GM11168 (cell line): Measurements from ENCODE around the gene IDI1.
"Not testable (repeated sequence)": the region's sequence is repeated elsewhere in the genome, so short reads cannot be mapped to it uniquely, and the experiment has no call there.

Experiments used
- in situ Hi-C: fragments of 300-500 bp; cut with MboI; formaldehyde crosslinking; loops from one replicate; pipeline ENCODE4 v1.12.0; 2022; ENCODE audit warnings: low sequenced_read_pairs; ENCODE audit not compliant: unreplicated experiment

IDI1 gene

DNA sequence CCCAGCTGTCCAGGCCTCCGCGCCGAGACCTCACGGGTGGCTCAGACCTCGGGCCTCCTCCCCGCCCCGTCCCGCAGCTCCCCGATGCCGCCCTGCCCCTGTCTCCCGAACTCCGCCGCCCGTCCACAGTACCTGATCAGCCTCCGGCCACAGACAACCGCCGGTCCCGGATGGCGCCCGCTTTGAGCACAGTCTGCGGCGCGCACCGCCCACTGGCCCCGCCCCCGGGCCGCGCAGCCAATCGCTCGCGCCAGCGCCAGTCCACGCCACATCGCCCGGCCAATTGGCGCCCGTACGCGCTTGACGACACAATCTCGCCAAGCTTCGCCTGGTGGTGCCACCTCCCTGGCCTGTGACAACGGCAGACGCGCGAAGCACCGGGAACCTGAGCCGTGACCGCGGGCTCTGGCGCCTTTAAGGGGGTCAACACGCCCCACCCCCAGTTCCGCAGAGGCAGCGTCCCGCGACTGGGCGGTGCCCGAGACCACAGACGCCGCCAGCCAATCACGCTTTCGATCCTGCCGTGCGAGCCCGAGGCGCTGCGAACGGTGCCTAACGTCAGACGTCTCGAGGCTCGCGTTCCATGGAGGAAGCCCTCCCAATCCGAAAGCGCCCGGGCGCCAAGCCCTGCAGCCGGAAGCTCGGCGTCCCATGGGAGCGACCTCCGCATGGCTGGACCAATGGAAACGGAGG, at the start of gene IDI1:
Gene IDI1 (minus strand): TSS at position 388 of the 693 bp plus-strand sequence. CDS start 116 bp downstream, at position 272.
- in situ Hi-C loops, result no loop called here

DNA sequence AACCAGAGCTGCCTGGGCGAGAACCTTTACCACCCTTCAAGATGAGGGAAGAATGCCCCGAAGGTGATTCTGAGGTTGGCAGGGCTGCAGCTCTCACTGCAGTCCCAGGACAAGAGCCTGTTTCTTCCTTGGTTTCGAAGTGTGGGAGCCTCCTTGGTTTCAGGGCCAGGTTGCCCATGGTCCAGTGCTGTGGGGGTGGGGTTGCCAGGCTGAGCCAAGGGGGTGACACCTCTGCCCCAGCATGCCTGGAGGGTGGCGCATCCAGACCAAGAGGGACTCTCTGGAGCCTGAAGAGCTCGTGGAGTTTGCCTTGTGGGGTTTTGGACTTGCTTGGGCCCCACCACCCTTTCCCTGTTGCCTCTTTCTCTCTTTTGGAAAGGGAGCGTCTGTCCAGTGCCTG, 48.5 kb upstream of the IDI1 start:
- in situ Hi-C loops, result no loop called here

DNA sequence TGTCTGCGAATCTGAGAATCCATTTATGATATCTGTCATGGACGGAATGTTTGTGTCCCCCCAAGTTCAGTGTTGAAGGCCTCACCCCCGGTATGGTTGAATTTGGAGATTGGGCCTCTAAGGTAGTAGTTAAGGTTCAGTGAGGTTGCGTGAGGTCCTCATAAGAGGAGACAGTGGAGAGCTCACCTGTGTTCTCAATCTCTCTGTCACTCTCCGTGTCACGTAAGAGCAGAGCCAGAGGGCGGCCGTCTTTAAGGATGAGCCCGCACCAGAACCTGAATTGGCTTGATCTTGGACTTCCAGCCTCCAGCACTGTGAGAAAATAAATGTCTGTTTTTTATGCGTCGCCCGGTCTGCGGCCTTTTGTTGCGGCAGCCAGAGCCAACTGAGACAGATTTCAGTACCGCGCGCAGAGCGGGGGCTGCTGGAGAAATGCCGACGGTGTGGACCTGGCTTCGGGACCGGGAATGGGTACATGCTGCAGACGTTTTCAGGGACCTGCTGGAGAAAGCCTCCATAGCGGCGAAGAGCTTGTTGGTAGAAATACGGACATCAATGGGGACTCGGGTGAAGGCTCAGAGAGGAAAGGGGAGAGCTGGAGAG, 47.5 kb upstream of the IDI1 start:
- in situ Hi-C loops, result no loop called here

DNA sequence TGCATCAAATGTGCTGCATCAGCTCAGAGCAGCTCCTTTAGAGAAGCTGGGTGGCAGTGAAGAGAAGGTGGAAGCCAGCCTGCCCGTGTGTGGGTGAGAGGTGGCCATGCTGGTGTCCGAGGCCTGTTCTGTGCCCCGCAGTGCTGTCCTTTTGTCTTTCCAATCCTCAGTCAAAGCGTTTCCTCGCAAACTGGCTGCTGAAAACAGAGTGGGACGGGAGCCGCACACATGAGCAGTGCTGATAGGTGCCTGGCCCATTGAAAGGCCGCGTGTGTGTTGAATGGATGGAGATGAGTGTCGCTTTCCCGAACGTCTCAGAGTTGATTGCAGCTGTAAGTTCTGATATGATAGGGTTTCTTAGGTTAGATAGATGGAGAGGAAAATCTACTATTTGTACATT, 46.6 kb upstream of the IDI1 start:
- in situ Hi-C loops, result no loop called here

DNA sequence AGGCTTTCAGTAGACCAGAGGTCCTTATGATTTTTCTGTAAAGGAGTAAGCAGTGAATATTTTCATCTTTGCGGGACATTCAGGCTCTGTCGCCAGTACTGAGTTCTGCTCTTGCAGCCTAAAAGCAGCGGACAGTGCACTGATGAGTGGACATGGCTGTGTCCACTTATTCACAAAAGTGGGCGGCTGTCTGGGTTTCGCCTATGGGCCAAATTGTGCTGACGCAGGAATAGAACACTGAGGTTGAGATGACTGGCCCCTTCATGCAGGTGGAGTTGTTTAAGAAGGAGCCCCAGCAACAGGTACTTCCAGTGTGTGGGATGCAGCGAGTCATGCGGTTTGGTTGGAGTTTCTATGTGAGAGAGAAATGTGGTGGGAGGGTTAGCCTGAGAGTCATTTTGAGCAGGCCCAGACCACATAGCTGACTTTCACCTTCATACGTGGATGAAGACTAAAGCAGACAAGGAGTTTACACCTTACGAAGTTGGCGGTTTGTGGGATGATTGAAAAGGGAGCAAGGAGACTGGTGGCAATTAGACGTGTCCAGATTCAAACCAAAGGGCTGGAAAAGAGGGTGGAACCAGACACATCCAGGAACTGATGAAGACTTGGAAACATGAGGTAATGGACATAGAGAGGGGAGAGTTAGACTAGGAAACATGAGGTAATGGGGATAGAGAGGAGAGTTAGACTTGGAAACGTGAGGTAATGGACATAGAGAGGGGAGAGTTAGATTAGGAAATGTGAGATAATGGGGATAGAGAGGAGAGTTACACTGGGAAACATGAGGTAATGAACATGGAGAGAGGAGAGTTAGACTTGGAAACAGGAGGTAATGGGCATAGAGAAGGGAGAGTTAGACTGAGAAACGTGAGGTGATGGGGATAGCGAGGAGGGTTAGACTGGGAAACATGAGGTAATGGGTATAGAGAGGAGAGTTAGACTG, 45.5 kb upstream of the IDI1 start:
- in situ Hi-C loops, result no loop called here

DNA sequence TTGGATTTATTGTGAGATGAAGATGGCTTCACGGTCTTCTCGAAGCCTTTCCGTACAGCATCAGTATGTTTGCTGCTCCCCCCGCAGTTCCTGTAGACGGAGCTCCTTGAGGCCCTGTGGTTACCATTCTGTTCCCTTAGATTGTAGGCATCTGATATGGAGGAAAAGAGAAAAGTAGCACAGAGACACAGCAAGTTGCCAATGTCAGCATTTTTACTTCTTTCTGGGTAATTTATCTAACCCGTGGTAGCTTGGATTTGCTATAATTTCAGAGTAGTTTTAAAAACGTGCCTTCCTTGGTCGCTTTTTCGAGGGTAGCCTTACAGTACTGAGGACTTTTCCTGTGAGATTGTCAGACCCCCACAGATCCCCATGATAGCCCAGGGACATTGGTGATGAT, 44.8 kb upstream of the IDI1 start:
- in situ Hi-C loops, result no loop called here

DNA sequence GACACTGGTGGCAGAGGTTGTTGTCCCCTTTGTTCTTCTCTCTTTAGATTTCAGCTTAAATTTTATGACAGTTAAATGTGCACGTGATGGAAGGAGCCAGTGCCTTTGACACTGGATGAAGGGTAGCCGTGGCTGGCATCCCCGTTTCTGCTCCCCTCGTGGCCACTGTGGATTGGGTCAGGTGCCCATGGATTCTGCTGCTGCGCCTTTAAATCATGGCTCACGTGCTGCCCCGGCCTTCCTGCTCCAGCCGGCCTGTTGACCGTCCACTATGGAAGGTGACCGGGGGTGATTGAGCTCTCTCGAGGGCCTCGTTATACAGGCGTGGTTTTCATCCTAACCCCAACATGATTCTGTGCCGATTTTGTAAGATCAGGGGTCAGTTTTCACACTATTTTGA, 41.8 kb upstream of the IDI1 start:
- in situ Hi-C loops, result no loop called here

DNA sequence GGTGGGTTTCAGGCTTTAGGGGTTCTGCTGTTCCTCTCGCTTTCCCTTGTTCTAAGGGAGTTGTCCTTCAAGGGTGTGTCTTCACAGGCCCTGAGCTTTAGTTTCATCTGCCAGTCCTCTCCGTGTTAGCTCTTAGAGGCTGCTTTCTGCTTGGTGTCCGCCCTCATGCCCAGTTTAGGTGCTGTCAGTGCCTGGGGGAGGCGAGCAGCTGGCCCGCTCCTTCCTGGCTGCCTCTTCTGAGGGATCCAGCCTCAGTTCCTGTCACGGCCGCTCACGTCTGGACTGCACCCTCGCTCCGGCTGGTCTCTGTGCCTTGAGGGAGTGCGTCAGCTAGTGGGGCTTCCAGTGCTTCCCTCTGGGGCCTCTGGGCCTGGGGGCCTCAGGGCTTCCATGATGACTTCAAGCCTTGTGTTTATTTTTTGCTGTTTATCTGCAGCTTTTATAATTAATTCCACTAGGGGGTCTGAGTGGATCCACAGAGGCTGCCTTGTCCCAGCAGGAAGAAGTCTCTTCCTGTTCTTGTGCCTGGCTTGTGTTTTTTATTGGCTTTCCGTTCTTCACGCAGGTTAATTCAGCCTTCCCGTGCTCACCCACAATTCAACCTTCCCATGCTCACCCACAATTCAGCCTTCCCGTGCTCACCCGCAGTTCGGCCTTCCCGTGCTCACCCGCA, 40.2 kb upstream of the IDI1 start:
- in situ Hi-C loops, result no loop called here

DNA sequence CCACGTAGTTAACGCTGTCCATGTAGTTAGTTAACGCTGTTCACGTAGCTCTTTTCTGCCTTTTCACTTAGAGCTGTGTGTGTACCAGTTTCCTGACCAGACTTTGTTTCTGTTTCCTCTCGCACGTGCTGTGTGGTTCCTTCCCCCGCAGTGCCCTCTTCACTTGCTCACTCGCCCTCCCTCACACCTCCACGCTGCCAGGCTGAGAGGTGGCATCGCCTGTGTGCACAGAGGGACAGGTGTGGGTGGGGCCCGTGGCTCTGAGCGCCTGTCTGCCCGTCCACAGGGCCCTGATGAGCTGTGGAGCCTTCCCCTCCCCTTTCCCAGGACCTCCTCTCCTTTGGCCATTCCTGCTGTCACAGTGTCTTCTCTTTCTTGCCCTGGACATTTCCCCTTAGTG, 37.9 kb upstream of the IDI1 start:
- in situ Hi-C loops, result no loop called here

DNA sequence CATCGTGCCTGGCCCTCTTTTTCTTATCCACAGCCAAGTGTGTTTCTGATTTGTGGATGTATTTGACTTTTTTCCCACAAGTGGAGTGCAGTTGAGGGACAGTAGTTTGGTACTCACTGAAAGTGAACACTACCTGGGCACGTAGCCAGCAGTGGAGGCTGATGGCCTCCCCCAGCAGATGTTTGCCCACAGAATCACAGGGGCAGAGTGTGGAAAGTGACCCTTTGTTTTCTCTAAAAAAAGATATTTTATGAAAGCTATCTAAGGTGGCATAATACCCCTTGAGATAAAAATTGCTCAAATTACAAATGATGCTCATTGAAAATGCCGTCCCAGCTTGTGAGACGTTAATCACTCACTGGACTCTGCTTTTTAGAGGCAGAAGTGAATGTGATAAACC, 36.3 kb upstream of the IDI1 start:
- in situ Hi-C loops, result no loop called here

DNA sequence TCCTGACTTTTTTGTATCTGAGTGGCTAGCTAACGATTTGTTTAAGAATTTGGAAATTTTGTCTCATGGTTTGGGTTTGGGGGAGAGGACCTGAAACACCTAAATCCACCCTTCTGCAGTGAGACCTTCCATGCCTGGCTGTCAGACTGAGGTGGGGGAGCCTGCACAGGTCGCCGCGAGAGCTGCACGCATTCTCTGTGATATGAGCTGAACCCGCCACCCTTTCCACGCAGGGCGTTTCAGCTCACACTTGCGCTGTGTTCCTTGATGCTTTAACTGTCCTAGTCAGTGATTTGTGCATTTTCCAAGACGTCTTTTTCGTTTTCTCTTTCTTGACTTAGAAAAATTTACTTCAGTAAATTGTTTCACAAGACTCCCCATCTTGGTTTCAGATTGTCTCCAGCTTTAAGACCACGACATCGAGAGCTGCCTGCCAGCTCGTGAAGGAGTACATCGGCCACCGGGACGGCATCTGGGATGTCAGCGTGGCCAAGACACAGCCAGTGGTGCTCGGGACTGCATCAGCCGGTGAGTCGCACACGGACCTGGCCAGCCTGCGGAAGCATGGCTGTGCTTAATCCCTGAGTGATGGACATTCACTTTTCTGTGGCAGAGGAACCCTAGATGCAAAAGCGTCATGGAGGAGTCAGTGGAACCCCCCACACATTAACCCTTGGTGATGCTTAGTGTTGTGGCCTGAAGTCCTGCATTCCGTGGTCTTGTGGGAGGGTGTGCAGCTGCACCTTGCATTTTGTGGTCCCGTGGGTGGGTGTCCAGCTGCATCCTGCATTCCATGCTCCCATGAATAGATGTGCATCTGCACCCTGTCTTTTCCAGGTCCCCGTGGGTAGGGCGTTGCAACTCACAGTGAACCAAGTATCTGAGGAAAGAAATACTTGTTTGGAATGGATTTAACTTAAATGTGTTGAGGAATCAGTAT, 35.4 kb upstream of the IDI1 start:
- in situ Hi-C loops, result no loop called here

DNA sequence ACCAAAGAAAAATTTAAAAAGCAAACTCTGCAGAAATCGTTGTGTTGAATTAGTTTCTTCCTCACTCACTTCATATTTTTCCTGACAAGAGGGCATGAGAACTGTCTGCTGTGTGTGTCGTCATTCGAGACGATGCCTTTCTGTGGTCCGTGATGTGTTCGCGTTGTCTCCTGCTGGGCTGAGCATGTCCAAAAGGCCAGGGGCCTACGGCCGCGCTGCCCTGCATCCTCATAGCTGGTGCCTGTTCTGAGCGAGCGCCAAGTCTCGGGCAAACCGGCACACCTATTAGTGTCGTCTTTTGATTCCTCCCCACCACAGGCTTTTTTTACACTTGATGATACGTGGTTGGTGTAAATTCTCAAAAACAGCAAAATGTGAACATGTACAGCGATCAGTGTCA, 34.7 kb upstream of the IDI1 start:
- in situ Hi-C loops, result no loop called here

DNA sequence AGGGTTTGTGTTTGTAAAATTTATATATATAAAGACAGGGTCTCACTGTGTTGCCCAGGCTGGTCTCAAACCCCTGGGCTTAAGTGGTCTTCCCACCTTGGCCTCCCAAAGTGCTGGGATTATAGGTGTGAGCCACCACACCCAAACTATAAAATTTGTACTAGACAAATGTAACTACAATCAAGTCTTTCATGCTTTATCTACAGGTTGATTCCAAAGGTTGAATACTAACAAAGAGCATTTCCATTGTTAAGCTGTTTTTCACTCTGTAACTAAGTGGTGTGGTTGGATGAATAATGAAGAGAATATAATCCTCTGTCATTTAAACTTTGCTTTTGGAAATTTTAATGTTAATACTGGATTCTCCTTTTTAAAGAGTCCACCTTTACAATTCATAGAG, 29.7 kb upstream of the IDI1 start:
- in situ Hi-C loops, result no loop called here

DNA sequence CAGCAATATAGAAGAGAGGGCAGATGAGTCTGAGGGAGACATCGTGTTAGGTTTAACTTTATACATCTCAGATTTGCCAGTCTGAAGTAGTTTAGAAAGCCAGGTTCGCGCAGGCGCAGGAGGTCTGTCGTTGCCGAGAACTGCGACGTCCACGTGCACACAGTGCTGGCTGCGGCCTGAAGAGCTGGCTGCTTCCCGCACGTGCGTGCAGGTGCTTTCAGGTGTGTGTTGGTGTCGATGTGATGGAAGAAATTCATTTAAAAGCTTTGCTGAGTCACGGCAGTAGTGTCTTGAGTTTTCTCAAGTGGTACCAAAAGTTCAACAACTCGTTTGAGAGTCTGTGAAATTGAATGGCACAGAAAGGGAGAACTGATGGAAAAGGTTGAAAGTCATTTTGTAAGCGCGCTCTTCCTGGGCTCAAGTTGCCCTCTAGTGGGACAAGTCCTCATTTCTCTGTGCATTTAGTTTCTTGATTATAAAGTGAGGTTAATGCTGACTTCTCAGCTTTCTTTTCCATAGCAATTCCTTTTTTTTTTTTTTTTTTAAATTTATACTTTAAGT, 25.9 kb upstream of the IDI1 start:
- in situ Hi-C loops, result no loop called here

DNA sequence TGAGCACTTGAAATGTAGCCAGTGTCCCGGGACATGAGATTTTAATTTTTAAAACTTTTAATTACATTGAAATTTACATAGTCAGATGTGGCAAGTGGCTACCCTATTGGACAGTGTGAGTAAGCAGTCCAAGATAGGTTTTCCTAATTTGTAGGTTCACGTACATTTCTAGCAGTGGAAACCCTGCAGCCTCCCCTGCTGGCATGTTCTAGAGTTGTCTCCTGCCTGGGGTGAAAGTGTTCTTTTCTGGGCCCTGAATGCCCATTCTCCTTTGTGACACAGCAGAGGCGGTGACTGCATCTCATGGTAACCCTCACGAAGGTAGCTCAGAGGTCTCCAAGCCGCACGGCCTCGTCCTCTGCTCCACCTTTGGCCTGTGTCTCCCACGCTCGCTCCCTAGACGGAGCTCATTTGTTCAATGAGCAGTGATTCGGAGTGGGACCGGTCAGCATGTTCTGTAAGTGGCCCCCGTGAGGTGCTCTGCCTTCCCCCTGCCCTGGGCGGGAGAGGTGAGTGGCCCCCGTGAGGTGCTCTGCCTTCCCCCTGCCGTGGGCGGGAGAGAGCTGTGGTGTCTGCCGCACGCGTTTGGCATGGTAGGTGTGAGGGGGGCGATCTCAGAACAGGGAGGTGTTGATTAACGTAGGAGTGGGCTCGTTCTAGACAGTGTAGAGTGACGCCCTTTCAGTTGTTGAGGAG, 25.3 kb upstream of the IDI1 start:
- in situ Hi-C loops, result no loop called here

DNA sequence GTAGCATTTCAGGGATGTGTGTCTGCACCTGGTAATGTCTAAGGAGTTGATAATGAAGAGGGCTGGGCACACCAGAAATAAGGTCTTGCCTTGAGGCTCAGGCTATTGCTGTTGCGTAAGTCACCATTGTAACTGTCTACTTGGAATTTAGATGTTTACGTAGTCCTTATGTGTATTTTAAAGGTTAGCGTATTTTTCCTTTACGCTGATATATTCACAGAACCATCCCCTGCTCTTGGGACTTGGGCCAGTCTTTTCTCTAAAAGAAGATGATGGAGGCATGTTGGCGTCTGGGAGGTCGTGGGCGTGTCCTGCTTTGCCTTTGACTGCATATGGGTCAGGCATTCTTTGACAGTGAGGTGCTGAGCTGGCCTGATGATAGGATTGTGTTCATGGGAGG, 22.0 kb upstream of the IDI1 start:
- in situ Hi-C loops, result no loop called here

DNA sequence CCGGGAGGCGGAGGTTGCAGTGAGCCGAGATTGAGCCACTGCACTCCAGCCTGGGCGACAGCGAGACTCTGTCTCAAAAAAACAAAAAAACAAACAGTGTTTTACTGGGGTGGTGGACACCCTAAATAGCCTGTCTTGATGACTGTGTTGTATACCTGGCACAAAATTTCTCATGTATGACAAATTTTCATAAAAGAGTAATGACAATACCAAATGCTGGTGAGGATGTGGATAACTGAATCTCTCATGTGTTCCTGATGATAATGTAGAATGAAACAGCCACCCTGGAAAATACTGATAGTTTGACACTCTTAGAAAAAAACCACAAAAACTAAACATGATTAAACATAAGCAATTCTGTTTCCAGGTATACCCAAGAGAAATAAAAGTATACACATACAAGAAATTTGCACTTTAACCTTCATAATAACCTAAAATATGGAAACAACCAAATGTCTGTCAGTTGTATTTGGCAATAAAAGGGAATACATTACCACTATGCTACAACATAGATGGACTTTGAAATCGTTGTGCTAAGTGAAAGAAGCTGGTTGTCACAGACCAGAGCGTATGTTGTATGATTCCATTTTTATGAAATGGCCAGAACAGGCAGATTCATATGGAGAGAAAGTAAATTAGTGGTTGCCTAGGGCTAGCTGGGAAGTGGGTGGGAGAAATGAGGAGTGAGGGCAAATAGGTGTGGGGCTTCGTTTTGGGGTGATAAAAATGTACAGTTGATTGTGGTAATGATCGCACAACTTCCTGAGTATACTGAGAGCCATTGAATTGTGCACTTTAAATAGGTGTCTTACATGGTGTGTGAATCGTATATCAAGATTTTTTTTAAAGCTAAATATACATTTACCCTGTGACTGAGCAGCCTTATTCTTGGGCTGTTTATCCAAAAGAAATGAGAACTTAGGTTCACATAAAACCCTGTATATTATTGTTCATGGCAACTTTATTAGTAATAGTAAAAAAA, 19.8 kb upstream of the IDI1 start:
- in situ Hi-C loops, result no loop called here

DNA sequence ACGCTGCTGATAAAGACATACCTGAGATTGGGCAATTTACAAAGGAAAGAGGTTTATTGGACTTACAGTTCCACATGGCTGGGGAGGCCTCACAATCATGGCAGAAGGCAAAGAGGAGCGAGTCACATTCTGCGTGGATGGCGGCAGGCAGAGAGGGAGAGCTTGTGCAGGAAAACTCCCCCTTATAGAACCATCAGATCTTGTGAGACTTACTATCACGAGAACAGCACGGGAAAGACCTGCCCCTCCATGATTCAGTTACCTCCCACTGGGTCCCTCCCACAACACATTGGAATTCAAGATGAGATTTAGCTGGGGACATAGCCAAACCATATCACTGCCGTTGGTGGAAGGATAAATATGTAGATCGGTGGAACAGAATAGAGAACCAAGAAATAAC, 17.8 kb upstream of the IDI1 start:
- in situ Hi-C loops, result not testable (repeated sequence)
